HFF-Myc (cell line): ENCODE measurements around the gene SCMH1.
A peak's percentile ranks its signal among the peaks of the same experiment; 100 is the strongest.

ENCODE experiments used
- DNase-seq: peaks from one replicate; pipeline ENCODE4 v3.0.0-alpha.2; 2011; ENCODE audit warnings: low read depth; ENCODE audit errors: extremely low read depth
- H3K4me3 ChIP-seq: replicated peaks from 2 replicates; pipeline ENCODE4 v1.5.1; 2011; ENCODE audit warnings: low read depth, mild to moderate bottlenecking, control low read depth, low read length
- CTCF ChIP-seq: IDR thresholded peaks from 2 replicates; pipeline ENCODE4 v1.5.1; 2012; ENCODE audit warnings: mild to moderate bottlenecking, low read depth, low read length, control low read depth; ENCODE audit errors: missing control alignments

The SCMH1 gene

DNA sequence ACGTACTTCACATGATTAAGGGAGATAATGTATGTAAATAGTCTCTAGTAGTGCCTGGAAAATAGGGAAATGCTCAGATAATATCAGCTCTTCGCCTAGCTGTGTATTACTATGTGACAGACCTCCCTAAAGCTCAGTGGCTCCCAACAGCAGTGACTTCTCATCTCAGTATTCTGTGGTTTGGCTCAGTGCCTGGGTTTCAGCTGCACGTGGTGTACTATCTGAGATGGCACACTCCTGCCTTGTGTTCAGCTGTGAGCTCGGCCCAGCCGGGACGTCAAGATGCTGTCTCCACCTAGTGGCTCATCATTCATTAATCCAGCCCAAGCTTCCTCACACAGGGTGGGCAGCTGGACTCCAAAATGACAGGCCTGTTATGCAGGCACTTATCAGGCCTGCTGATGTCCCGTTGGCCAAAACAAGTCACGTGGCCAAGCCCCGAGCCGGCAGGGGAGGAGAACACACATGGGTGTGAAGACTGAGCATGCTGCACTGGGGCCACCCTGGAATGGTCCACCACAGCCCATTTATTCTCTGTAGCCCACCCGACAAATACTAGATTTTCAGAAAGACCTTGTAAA lies 238.4 kb downstream of the SCMH1 start:
- DNase-seq = peak; percentile 100
- H3K4me3 ChIP-seq = no peak overlapping the region
- peak; percentile 61 for TF ChIP-seq CTCF

- H3K4me3 ChIP-seq = no peak overlapping the region
- no peak for TF ChIP-seq CTCF
- no peak for DNase-seq
Observed at GRCh38 chr1:41003127-41003639, 238.9 kb downstream of the SCMH1 start.

GRCh38 chr1:40998668-40999067 lies 243.4 kb downstream of the SCMH1 start:
- H3K4me3 ChIP-seq = no peak overlapping the region

GRCh38 chr1:40997096-40997495 lies 245.0 kb downstream of the SCMH1 start:
- DNase-seq = no peak
- H3K4me3 ChIP-seq = no peak overlapping the region
- no peak for TF ChIP-seq CTCF

More at GRCh38 chr1:40998668-40999067, 243.4 kb downstream of the SCMH1 start:
- no peak for DNase-seq
- TF ChIP-seq CTCF = no peak

DNA sequence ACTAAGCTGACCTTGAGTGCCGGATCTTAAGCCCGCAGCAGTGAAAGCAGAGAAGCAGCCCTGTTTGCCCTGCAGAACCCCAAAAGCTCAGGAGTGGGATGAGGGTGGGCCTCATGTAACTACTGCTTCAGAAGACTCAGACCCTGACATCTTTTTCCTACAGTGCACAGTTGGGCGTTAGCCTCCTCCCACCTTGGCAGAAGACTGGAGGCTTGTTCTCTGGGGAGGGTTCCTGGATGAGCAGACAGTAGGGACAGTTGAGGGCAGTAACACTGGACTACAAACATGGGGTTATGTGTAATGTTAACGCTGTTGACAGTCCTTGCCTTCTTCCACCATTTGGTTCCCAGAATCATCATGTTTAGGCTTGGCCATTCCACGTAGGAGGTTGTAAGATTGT lies 253.0 kb downstream of the SCMH1 start:
- H3K4me3 ChIP-seq = no peak overlapping the region
- DNase-seq = no peak
- TF ChIP-seq CTCF = no peak

DNA sequence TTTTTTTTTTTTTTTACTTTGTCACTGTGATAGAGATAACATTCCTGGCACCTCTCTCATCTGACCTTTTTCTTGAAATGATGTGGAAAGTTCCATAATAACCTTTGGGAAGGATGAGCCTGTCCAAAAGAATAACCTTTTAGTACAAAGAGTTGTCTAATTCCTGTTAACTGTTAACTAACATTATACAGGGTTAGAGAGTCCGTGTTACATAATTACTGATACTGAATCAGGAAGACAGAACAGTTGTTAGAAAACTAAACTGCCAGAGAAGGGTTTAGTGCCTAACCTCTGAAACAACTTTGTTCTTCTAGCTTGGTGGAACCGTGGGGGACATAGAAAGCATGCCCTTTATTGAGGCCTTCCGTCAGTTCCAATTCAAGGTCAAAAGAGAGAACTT lies 253.8 kb downstream of the SCMH1 start:
- TF ChIP-seq CTCF = no peak
- no peak for DNase-seq
- H3K4me3 ChIP-seq = no peak overlapping the region
